Esophagus muscularis mucosa (tissue), 4 donors: Measurements from ENCODE around the gene DNAJC11.

Experiments used
- EP300 ChIP-seq: sonication (generic); formaldehyde crosslinking; IDR thresholded peaks from one replicate; pipeline ENCODE4 v1.6.1; 2017; ENCODE audit warnings: antibody characterized with exemption
- POLR2AphosphoS5 ChIP-seq, 2 donors: sonication (generic); formaldehyde crosslinking; IDR thresholded peaks; one replicate each; pipeline ENCODE4 v1.6.1; 2017; ENCODE audit warnings: antibody characterized with exemption in 2 of 2
- TF ChIP-seq, protein P1 (sequence below), 3 experiments: fragments of 200-600 bp in 2 of 3; fragments of 450-650 bp in 1 of 3; sonication (generic) in 2 of 3; IDR thresholded peaks; one replicate each; pipeline ENCODE4 v1.5.1; 2017 to 2019; ENCODE audit warnings: antibody characterized with exemption in 3 of 3, mild to moderate bottlenecking in 2 of 3, moderate library complexity in 1 of 3

DNA sequence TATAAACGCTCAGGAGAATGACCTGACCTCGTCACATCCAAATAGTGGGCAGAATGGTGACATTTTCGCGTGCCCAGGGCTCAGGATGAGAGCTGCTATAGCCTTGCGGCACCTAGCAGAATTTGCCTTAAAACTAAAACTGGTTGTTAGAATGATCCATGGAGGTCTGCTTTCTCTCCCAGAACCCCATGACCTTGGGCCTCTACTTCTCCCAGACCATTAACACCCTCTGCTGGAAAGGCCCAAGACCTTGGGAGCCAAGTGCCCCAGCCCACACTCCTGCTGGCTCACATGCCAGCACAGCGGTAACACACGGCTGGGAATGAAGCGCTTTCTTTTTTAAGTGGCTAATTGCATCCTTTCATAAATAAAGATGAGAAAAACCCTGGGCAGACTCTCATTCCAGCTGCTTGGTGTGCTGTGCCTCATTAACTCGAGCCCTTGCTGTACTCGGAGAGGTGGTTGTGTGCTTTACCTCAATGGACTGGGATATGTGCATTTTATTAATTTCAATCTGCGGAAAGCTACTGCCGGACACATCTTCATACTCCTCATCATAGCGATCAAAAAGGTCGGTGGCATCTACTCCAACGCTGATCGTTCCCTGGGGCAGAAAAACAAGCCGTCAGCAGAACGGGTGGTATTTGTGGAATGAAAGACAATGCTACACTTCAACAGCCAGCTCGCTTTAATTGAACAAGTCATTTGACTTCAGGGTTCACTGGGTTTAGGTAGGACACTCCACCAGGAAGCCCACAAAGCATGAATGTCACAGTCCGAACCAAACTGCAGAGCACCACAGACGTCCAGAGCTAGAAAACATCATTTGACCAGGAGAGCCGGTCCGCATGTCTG lies 48.0 kb downstream of the DNAJC11 start:
- TF ChIP-seq, protein P1, sequence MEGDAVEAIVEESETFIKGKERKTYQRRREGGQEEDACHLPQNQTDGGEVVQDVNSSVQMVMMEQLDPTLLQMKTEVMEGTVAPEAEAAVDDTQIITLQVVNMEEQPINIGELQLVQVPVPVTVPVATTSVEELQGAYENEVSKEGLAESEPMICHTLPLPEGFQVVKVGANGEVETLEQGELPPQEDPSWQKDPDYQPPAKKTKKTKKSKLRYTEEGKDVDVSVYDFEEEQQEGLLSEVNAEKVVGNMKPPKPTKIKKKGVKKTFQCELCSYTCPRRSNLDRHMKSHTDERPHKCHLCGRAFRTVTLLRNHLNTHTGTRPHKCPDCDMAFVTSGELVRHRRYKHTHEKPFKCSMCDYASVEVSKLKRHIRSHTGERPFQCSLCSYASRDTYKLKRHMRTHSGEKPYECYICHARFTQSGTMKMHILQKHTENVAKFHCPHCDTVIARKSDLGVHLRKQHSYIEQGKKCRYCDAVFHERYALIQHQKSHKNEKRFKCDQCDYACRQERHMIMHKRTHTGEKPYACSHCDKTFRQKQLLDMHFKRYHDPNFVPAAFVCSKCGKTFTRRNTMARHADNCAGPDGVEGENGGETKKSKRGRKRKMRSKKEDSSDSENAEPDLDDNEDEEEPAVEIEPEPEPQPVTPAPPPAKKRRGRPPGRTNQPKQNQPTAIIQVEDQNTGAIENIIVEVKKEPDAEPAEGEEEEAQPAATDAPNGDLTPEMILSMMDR (IDR thresholded peaks at IDR 0.05): no peak
- TF ChIP-seq POLR2AphosphoS5 (IDR thresholded peaks at IDR 0.05) (no peak), EP300 (no peak)
